GM12878 (cell line): ENCODE measurements around the gene NBPF3. TPM values are rescaled to one million over a fixed set of nuclear protein-coding genes. Genes with fewer than 3 reads are reported as not detected.

Experiments used
- ATAC-seq: fragments of 200-7000 bp; cut with Tn5 transposase; 3 replicates; pipeline ENCODE4 v1.9.1; 2020; ENCODE audit warnings: mild to moderate bottlenecking, moderate library complexity
- BruUV-seq: library from RNA; stranded (reverse); fragments of 400-500 nt; replicated peaks from 2 replicates; lab custom pipeline; 2021; lab: Mats Ljungman, UMichigan
- CTCF ChIA-PET: fragments of 300-600 bp; sonication (Branson Sonifier 250); formaldehyde crosslinking; extraction: SDS; loops from one replicate; lab custom pipeline; 2021; ENCODE audit warnings: inconsistent platforms; lab: Yijun Ruan, JAX
- POLR2A ChIA-PET: fragments of 350-600 bp; formaldehyde crosslinking; extraction: SDS; loops from one replicate; lab custom pipeline; 2021; ENCODE audit warnings: inconsistent platforms; lab: Charles Lee
- RAD21 ChIA-PET: fragments of 300-600 bp; sonication (Branson Sonifier 250); formaldehyde crosslinking; loops from one replicate; lab custom pipeline; 2023; ENCODE audit warnings: antibody characterized with exemption; ENCODE audit not compliant: unreplicated experiment; lab: Charles Lee
- SMC1A ChIA-PET: fragments of 300-600 bp; sonication (Branson Sonifier 250); formaldehyde crosslinking; loops from one replicate; lab custom pipeline; 2023; ENCODE audit not compliant: unreplicated experiment, uncharacterized antibody; lab: Charles Lee
- DNase-seq: peaks from one replicate; pipeline ENCODE4 v3.0.0-alpha.2; 2011; ENCODE audit warnings: low read depth, low spot score
- FAIRE-seq: peaks from 3 replicates; lab custom pipeline; 2011; peaks lifted over from hg19 to GRCh38; lab: Jason Lieb, UNC
- H2AFZ ChIP-seq: 2 replicates; pipeline ENCODE4 v1.6.0; 2011; ENCODE audit warnings: low read depth, low read length, control low read depth; ENCODE audit not compliant: control insufficient read depth
- H3K27ac ChIP-seq: 2 replicates; pipeline ENCODE4 v1.5.1; 2011; ENCODE audit warnings: control low read depth; ENCODE audit not compliant: control insufficient read depth, insufficient read depth
- H3K27me3 ChIP-seq, 2 experiments: replicated peaks in 1 of 2; 2 replicates each; pipeline versions ENCODE4 v1.6.0 to v1.6.1; 2011; ENCODE audit warnings: low read length in 1 of 2; ENCODE audit not compliant: control insufficient read depth in 2 of 2, insufficient read depth in 2 of 2
- H3K36me3 ChIP-seq, 2 experiments: 2 replicates each; pipeline ENCODE4 v1.5.1; 2011; ENCODE audit warnings: low read length in 1 of 2; ENCODE audit not compliant: control insufficient read depth in 2 of 2, insufficient read depth in 2 of 2
- H3K4me1 ChIP-seq: 2 replicates; pipeline ENCODE4 v1.6.1; 2011; ENCODE audit warnings: mild to moderate bottlenecking, low read length, moderate library complexity, mixed read lengths; ENCODE audit not compliant: control insufficient read depth, insufficient read depth
- H3K4me2 ChIP-seq: 2 replicates; pipeline ENCODE4 v1.6.0; 2011; ENCODE audit warnings: control low read depth; ENCODE audit not compliant: control insufficient read depth, insufficient read depth
- H3K4me3 ChIP-seq: fragments of 200-600 bp; sonication (generic); 2 replicates; pipeline ENCODE4 v1.5.1; 2016
- H3K79me2 ChIP-seq: 2 replicates; pipeline ENCODE4 v1.6.0; 2011; ENCODE audit warnings: low read length; ENCODE audit not compliant: control insufficient read depth, insufficient read depth
- H3K9ac ChIP-seq: 2 replicates; pipeline ENCODE4 v1.8.0; 2011; ENCODE audit warnings: low read length, control low read depth, mixed read lengths; ENCODE audit not compliant: control insufficient read depth, insufficient read depth
- H3K9me3 ChIP-seq: replicated peaks from 3 replicates; pipeline ENCODE4 v1.5.1; 2011; ENCODE audit warnings: mild to moderate bottlenecking, low read length; ENCODE audit not compliant: control insufficient read depth, insufficient read depth
- H4K20me1 ChIP-seq: 2 replicates; pipeline ENCODE4 v1.6.0; 2011; ENCODE audit not compliant: control insufficient read depth, insufficient read depth
- ASH2L ChIP-seq: fragments of 300-600, 200-600 bp; sonication (generic); IDR thresholded peaks from 2 replicates; pipeline ENCODE4 v1.6.1; 2017; ENCODE audit warnings: low read depth, mild to moderate bottlenecking, borderline replicate concordance
- GATAD2B ChIP-seq: fragments of 450-650 bp; conservative IDR thresholded peaks from 2 replicates; pipeline ENCODE4 v1.6.1; 2017; ENCODE audit warnings: low read depth, mild to moderate bottlenecking, moderate library complexity
- KDM1A ChIP-seq: fragments of 200-600 bp; sonication (generic); IDR thresholded peaks from 2 replicates; pipeline ENCODE4 v1.6.1; 2016; ENCODE audit warnings: borderline replicate concordance
- RAD51 ChIP-seq: fragments of 450-650 bp; IDR thresholded peaks from 2 replicates; pipeline ENCODE4 v1.6.1; 2016; ENCODE audit warnings: moderate library complexity, mild to moderate bottlenecking, inconsistent platforms
- RBBP5 ChIP-seq: fragments of 200-600 bp; sonication (generic); conservative IDR thresholded peaks from 2 replicates; pipeline ENCODE4 v1.6.1; 2016
- SMAD5 ChIP-seq: IDR thresholded peaks from 2 replicates; pipeline ENCODE4 v1.6.1; 2016; ENCODE audit warnings: antibody characterized with exemption, low read depth
- SP1 ChIP-seq: IDR thresholded peaks from one replicate; pipeline ENCODE4 v1.6.1; 2011; ENCODE audit warnings: low read depth, low read length
- TBL1XR1 ChIP-seq: IDR thresholded peaks from 2 replicates; pipeline ENCODE4 v1.6.1; 2012; ENCODE audit warnings: low read depth, low read length, improper control_type of control experiment
- TCF3 ChIP-seq: IDR thresholded peaks from 2 replicates; pipeline ENCODE4 v1.6.1; 2012; ENCODE audit warnings: low read depth, mild to moderate bottlenecking, low read length, borderline replicate concordance; ENCODE audit not compliant: insufficient read depth
- WRNIP1 ChIP-seq: IDR thresholded peaks from 2 replicates; pipeline ENCODE4 v1.6.1; 2011; ENCODE audit warnings: low read depth, low read length, improper control_type of control experiment, borderline replicate concordance
- whole genome bisulfite sequencing: methylation state at CpG from one replicate; pipeline ENCODE4 v1.1.6; 2016; ENCODE audit warnings: low lambda C conversion rate; ENCODE audit not compliant: insufficient replicate concordance, insufficient coverage; ENCODE audit errors: missing lambda C conversion rate; 5-methylcytosine and 5-hydroxymethylcytosine counted together
- in situ Hi-C: fragments of 300-500 bp; cut with MboI; formaldehyde crosslinking; loops from 9 replicates; pipeline ENCODE4 v1.14.3; 2018; ENCODE audit warnings: mixed read lengths
- intact Hi-C: fragments of 100-400 bp; cut with micrococcal nuclease; formaldehyde crosslinking; loops from one replicate; pipeline ENCODE4 v1.14.2; 2022; ENCODE audit not compliant: unreplicated experiment
- polyA plus RNA-seq, 11 experiments: library from polyadenylated mRNA; depleted of rRNA in 4 of 11; unstranded in 6 of 11; stranded (reverse) in 5 of 11; fragments of >200 nt; fragmentation: Nextera tagmentation in 4 of 11; fragmentation: Illumina TruSeq in 1 of 11; extraction: Ambion mirVana in 4 of 11; extraction: Trizol in 1 of 11; gene quantifications; 1 replicate in 1 of 11; 2 replicates in 10 of 11; pipeline versions ENCODE4 v1.2.1 to v1.2.3, GENCODE V29; 2011 to 2016; ENCODE audit warnings: inconsistent platforms in 2 of 11, missing spikeins in 2 of 11, low read depth in 1 of 11
- total RNA-seq, 4 experiments: library from RNA; depleted of rRNA in 3 of 4; stranded (reverse); fragments of >200 nt in 3 of 4; fragmentation: Illumina TruSeq in 1 of 4; extraction: Trizol in 1 of 4; gene quantifications; 2 replicates each; pipeline versions ENCODE4 v1.2.1 to v1.2.3, GENCODE V29; 2013 to 2021
- TF ChIP-seq, protein P1 (sequence below): IDR thresholded peaks from 2 replicates; pipeline ENCODE4 v1.6.1; 2012; ENCODE audit warnings: low read depth, low read length, improper control_type of control experiment
- TF ChIP-seq, protein P2 (sequence below): fragments of 450-650 bp; conservative IDR thresholded peaks from 2 replicates; pipeline ENCODE4 v1.6.1; 2017; ENCODE audit warnings: mild to moderate bottlenecking, moderate library complexity
- TF ChIP-seq, protein P3 (sequence below): fragments of 450-650 bp; IDR thresholded peaks from 2 replicates; pipeline ENCODE4 v1.6.1; 2014; ENCODE audit warnings: mild to moderate bottlenecking
- TF ChIP-seq, protein P4 (sequence below): IDR thresholded peaks from 2 replicates; pipeline ENCODE4 v1.6.1; 2011; ENCODE audit warnings: low read depth, mild to moderate bottlenecking, low read length, moderate library complexity, borderline replicate concordance; ENCODE audit errors: extremely low read depth

Gene NBPF3
- total and polyA plus RNA-seq, 10 of the 15 experiments (the other 5 are each of a cell fraction or from before 2014, with no cell fraction given) = 0.56 to 4.4 (median 2.7) TPM

DNA sequence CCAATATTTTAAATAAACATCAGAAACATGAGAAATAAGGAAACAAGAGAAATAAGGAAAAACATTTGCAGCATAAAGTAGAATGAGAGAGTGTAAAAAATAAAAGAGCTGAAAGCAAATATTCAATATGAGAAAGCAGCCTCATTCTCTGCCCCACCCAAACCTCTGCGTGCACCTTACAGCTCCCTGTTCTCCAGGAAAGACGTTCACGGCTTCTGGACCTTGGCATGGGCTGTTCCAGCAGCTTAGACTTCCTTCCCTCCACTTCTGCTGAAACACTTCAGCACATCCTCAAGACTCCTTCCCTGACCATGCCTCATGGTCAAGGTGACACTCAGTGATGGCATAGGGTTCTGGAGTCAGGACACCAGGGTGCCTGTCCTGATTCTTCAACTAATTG, 92.6 kb downstream of the NBPF3 start:
- Histone ChIP-seq H3K9me3 (no peaks in the 10 kb centered on the region), H3K27me3 (no peaks in the 10 kb centered on the region; a peak in 1 of 4 replicates), H2AFZ (no peak overlapping the region), H3K27ac (no peak overlapping the region), H3K36me3 (no peaks in the 10 kb centered on the region), H3K4me2 (no peak overlapping the region)
- ChIA-PET CTCF (interaction anchor here (1.1 to 19.0 kb wide), 5 partner anchors 9 to 75 kb away, joined by 3 to 327 read pairs (median 5); partner anchors contain the start of gene ALPL), POLR2A (interaction anchor here (0.6 to 2.3 kb wide), 3 partner anchors 9 to 161 kb away, joined by 3 to 6 read pairs (median 5); no protein-coding TSS in a partner anchor), SMC1A (interaction anchor here (0.8 to 18.9 kb wide), 4 partner anchors 8 to 127 kb away, joined by 3 to 326 read pairs (median 3); partner anchors contain the start of gene ALPL)
- intact Hi-C loops = no loop called here
- in situ Hi-C loops = no loop called here
- FAIRE-seq (no peak), DNase-seq (no peak)
- no peak for TF ChIP-seq SMAD5
- no peak for TF ChIP-seq SP1
- no peak for TF ChIP-seq TBL1XR1
- no peak for TF ChIP-seq ASH2L
- TF ChIP-seq KDM1A = no peak
- TF ChIP-seq, protein P1, sequence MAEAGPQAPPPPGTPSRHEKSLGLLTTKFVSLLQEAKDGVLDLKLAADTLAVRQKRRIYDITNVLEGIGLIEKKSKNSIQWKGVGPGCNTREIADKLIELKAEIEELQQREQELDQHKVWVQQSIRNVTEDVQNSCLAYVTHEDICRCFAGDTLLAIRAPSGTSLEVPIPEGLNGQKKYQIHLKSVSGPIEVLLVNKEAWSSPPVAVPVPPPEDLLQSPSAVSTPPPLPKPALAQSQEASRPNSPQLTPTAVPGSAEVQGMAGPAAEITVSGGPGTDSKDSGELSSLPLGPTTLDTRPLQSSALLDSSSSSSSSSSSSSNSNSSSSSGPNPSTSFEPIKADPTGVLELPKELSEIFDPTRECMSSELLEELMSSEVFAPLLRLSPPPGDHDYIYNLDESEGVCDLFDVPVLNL = no peak
- TF ChIP-seq GATAD2B = no peak
- no peak for TF ChIP-seq RAD51
- TF ChIP-seq RBBP5 = no peak
- TF ChIP-seq, protein P2, sequence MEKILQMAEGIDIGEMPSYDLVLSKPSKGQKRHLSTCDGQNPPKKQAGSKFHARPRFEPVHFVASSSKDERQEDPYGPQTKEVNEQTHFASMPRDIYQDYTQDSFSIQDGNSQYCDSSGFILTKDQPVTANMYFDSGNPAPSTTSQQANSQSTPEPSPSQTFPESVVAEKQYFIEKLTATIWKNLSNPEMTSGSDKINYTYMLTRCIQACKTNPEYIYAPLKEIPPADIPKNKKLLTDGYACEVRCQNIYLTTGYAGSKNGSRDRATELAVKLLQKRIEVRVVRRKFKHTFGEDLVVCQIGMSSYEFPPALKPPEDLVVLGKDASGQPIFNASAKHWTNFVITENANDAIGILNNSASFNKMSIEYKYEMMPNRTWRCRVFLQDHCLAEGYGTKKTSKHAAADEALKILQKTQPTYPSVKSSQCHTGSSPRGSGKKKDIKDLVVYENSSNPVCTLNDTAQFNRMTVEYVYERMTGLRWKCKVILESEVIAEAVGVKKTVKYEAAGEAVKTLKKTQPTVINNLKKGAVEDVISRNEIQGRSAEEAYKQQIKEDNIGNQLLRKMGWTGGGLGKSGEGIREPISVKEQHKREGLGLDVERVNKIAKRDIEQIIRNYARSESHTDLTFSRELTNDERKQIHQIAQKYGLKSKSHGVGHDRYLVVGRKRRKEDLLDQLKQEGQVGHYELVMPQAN = no peak
- TF ChIP-seq, protein P3, sequence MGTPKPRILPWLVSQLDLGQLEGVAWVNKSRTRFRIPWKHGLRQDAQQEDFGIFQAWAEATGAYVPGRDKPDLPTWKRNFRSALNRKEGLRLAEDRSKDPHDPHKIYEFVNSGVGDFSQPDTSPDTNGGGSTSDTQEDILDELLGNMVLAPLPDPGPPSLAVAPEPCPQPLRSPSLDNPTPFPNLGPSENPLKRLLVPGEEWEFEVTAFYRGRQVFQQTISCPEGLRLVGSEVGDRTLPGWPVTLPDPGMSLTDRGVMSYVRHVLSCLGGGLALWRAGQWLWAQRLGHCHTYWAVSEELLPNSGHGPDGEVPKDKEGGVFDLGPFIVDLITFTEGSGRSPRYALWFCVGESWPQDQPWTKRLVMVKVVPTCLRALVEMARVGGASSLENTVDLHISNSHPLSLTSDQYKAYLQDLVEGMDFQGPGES = no peak
- no peak for TF ChIP-seq WRNIP1
- no peak for TF ChIP-seq TCF3
- TF ChIP-seq, protein P4, sequence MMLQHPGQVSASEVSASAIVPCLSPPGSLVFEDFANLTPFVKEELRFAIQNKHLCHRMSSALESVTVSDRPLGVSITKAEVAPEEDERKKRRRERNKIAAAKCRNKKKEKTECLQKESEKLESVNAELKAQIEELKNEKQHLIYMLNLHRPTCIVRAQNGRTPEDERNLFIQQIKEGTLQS = no peak
- TF ChIP-seq, all 136 proteins: peak for 0
- no peaks in the 10 kb centered on the region for H3K79me2 ChIP-seq
- H4K20me1 ChIP-seq = no peaks in the 10 kb centered on the region
- no peak overlapping the region for H3K4me3 ChIP-seq
- no TSS peak for BruUV-seq
- no peak overlapping the region for H3K9ac ChIP-seq
- WGBS = 57% methylated on average over 3 of the region's 3 CpGs
- no peaks in the 10 kb centered on the region for H3K4me1 ChIP-seq
- RAD21 ChIA-PET = interaction anchor here (1.4 to 7.5 kb wide), 3 partner anchors 12 to 23 kb away, joined by 5 to 109 read pairs (median 7); partner anchors contain the start of gene ALPL
- ATAC-seq = no peak
